Bronchial smooth muscle cell (primary cell): Measurements from ENCODE around the gene KCNE2. TPM values are rescaled to one million over a fixed set of nuclear protein-coding genes. Genes with fewer than 3 reads are reported as not detected.

ENCODE experiments used
- total RNA-seq: library from RNA; depleted of rRNA; stranded (reverse); fragments of >200 nt; gene quantifications from 2 replicates; pipeline ENCODE4 v1.2.1, GENCODE V29; 2014

The KCNE2 gene, protein sequence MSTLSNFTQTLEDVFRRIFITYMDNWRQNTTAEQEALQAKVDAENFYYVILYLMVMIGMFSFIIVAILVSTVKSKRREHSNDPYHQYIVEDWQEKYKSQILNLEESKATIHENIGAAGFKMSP
- total RNA-seq: 0.16 TPM in 1 of 2 replicates, not detected in the other

DNA sequence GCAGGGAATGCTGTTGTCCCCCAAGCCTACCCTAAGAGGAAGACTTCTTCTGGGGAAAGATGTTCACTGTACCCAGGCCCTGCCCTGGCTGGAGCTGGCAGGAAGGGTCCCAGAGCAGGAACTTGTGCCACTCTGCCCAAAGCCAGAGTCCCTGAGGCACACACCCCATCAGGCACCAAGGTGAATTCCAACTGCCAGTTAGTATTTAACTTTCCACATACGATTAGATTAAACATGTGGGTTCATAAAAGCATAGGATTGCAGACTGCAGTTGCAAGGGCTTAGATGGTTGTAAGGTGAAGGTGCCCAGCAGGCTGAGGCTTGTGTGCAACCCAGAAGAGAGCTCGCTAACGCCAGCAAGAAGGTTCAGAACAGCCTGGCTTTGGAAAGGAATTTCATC lies at the start of gene KCNE2:
Gene KCNE2 (plus strand): TSS at position 274 of the 400 bp plus-strand sequence. CDS start 6,473 bp downstream, outside the sequence.

DNA sequence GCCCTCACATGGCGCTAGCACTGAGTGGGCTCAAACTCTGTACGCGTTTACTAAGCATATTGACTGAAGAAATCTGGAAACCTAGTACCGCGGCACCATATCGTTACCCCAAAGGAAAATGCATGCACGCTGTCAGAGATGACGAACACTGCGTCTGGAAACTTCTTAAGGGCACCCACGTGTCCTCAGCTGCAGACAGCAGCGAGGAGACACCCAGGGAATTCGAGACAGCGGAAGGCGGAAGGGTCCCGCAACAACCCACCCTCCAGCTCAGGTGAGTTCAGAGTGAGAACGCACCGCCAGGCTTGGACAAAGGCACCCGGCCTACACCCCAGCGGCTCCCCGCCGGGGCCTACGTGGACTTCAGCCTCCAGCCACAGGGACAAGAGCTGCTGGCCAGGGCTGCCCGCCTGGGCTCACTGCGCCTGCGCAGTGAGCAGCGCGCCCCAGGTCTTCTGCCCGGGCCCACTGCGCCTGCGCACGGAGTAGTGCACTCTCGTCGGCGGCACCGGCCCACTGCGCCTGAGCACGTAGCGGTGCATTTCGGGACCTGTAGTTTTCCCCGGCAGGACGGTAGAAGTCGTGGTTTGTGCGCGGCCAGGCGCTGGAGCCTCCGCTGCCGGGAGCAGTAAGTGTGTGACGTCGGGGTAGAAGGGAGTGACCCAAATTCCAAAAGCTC lies 11.3 kb downstream of the KCNE2 start, which contains the start of gene SMIM11:
Gene SMIM11 (plus strand): TSS at position 568 of the 679 bp plus-strand sequence. CDS start 3,998 bp downstream, outside the sequence.

Other genes starting within 250 kb of the KCNE2 start
- gene SMIM11, start 11.5 kb downstream of the KCNE2 start, total RNA-seq: 14.2 and 15.6 TPM in 2 replicates
- not detected in 2 replicates for gene SMIM34, start 59.9 kb downstream of the KCNE2 start, total RNA-seq
- 0.16 and 0.17 TPM in 2 replicates for gene KCNE1, start 148.2 kb downstream of the KCNE2 start, total RNA-seq